Measurements from ENCODE around the gene P3H2.

The P3H2 gene

DNA sequence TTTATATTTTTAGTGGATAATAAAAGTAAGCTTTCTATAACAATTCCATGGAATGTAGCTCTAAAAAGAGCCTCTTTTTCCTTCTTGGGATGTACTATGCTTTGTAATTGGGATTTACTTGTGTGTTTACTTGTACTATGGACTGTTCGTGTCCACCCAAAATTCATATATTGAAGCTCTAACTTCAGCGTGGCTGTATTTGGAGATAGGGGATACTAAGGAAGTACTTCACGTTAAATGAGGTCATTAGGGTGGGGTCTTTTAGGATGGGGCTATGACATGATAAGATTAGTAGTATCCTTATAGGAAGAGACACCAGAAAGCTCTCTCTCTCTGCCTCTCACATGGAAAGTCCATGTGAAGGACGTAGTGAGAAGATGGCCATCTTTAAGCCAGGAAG, 64.9 kb downstream of the P3H2 start:
- DNase-seq = no peak

DNA sequence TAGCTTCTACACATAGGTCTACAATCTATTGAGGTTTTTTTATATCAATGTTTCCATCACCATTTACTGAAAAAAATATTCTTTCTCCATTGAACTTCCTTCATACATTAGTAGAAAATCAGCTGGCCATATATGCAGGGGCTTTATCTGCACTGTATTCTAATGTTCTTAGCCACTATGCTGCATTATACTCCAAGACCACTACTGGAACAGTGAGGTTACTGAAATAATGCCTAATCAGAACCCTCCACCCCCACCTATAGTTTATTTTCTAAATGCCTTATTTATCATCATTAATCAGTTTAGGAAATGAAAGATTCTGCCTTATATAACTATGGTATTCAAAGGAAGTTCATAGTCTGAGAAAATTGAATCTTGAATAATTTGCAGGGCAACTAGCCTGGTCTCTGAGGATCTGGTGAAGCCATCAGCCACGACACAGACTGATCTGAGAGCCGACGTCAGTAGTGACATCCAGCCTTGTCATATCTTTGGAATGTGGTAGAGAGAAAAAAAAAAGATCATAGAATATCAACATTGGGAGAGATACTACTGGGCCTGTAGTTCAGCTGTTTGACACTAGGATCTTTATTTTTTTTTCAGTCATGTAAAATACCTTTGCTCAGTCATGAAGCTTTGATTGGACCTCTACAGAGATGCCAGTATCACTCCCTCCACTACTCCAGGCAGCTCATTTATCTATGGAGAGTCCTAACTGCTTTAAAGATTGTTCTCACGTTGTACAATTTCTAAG, 66.6 kb downstream of the P3H2 start:
- no peak for DNase-seq

DNA sequence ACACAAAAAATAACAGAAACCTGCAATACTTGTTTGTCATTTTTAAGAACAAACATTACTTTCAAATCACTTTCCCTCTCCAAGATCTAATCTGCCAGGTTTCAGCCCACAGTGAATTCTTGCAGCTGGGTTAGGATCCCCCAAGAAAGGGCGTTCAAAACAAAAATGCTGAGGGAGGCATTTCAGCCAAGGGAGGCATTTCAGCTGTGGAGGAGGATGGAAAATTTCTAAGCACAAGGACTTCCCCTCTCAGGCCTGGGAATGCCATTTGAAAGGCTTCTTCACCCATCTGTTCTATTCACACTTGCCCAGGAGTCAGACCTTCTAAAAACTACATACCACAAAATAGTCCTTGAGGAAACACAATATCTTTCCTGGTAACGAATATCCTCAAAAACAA, 69.1 kb downstream of the P3H2 start:
- DNase-seq = no peak

DNA sequence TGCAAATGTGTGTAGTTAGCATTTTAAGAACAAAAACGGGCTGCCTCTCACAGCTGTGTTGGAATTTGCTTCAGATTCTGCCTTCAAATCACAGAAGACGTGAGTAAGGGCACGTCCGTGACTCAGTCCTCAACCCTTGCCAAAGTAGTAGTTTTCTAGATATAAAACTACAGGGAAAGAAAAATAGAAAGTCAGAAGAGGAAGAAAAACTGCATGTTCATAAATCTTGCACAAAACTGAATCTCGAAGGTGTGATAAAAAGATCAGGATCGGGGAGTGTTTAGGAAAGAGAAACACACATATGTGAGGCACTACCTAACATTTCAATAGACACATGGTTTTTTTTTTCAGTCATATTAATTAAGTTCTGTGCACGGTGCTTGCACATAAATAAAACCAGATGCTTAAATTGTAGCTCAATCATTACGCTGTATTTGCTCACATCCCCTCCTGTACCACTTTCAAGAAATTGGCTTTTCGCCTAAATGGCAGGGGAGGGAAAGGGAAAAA, 71.7 kb downstream of the P3H2 start:
- DNase-seq = no peak

DNA sequence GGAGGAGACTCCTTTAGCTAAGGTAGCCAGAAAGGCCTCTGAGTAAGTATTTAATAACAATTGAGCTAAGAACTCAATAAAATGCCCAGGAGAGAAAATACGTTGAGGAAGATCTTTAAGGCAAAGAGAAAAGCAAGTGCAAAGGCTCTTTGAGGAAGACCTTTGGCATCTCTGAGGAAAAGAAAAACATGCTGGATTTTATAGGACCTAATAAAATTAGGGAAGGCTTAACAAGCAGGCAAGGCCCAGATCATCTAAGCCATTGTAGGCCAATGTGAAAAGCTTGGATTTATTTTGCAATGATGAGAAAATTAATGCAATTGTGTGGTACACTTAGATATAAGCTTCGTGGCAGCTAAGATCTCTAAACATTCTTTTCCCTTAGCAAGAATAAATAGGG, 75.7 kb downstream of the P3H2 start:
- DNase-seq = no peak

DNA sequence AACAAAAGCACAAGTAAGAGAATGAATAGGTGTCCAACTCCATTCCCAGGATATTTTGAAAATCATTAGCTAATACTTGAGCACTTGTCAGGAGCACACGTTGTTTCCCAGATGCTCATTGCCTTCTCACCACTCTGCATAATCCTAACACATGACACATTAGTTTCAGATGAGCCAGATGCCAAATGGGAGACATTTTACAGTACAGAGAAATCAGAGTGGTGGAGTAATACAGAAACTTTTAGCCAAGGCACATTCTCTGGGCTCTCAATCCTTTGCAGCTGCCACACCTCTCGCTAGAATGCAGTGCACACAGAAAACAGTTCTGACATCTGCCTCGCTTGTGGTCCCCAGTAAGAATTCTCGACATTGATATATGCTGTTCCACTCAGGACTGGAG, 76.6 kb downstream of the P3H2 start:
- no peak for DNase-seq

DNA sequence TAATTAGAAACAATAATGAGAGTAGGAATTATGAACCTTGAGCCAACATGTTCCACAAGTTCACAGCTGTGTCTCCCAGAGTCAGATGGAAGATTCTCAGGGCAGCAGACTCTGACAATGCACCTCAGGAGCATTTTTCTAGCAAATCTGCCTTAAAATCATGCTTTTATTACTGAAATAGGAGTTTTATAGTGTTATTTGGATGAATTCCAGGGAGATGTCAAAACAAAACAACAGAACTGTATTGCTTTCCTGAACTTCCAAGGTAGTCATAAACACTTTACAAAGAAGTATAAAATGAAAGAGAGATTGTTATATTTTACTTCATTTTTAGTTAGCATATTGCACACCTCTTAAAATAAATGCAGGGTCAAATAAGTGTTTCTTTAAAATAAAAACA, 77.0 kb downstream of the P3H2 start:
- no peak for DNase-seq

DNA sequence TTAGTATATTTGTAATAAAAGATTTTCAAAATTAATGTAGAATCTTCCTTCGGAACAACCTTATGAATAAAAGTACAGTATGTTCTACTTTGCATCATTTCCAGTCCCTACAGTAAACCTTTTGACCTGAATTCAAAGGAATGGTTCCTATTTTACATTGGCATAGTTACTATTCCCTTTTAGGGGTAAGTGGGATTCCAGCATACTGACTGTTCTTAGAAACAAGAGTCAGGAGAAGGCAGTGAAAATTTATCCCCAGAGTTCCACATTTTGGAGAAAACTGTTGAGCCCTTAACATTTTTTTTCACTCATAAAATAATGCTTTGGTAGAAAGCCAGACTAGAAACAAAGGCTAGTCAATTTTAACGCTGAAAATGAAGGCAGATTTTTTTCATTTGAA, 78.1 kb downstream of the P3H2 start:
- DNase-seq = no peak

DNA sequence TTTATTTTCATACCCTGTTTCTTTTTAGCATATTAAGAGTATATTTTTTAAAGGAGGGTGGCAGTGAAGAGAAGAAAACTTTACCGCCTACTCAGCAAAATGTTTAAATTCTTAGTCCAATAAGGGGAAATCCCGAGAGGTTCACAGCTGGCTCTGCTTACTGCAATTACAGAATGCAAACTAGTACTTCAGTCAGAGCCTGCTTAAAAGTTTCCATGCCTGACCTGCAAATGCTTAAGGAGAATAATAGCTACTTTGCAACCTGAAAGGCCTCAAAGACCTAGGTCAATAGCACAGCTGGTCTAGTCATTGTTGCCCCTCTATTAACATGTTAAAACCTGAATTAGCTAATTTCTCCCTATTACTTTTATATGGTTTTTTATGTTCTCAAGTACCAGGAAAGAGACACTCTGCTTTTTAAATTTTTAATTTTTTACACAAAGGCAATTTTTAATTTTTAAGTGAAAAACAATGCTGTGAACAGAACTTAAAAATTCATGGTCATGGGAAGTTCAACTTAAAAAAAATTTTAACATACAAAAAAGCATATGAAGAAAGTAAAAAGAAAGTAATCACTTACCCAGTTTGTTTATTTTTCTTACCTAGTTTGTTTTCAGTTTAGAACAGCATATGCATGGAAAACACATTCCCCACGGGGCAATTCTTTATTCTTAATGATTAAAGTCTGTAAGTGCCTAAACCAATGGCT, 79.2 kb downstream of the P3H2 start:
- DNase-seq = no peak

DNA sequence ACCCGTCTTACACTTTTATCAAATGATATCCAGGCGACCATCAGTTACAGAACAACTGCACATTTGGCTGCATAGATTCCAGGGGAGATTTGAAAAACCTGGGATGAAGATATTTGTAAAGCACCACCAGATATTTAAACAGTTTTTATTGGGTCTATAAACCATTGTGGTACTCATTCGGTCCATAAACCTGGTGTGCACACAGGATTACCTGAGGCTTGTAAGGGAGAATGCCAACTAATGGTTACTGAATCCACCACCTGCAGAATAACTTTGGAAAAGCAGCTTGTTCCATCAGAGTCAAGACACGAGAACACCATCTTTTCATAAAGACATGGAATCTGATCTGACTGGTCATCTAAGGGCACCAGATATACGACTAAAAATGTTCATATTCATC, 80.6 kb downstream of the P3H2 start:
- DNase-seq = no peak

DNA sequence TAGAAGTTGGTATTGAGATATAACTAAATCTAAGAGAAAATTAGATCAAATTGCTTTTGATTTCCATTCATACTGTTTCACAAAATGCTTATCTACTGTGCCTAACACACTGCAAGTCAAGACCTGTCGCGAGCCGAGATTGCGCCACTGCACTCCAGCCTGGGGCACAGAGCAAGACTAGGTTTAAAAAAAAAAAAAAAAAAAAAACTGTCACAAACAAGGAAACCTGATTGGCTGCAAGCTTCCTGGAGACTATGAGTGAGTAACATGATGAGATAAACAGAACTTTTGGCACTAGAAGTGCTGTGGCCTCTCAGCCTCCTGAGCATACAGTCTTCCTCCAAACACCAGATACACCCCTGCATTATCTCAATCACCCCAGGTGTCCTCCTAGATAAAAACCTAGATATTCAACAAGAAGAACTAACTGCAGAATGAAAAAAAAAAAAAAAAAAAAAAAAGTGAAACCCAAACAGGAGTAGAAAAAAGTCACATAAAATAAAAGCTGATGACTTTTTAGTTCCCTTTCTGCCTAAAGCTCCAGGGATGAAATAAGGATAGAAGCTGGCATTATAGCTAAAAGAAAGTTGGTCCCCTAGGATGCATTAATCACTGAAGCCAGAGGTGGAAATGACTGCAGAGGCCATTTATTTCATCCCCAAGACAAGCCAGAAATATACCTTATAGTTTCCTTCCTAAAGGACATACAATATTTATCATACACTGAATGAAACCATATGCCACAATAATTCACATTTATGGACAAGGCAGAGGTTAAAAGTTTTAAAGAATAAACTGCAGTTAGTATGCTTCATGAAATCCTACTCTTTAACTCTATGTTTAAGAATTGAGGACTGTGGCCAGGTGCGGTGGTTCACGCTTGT, 82.4 kb downstream of the P3H2 start:
- no peak for DNase-seq

DNA sequence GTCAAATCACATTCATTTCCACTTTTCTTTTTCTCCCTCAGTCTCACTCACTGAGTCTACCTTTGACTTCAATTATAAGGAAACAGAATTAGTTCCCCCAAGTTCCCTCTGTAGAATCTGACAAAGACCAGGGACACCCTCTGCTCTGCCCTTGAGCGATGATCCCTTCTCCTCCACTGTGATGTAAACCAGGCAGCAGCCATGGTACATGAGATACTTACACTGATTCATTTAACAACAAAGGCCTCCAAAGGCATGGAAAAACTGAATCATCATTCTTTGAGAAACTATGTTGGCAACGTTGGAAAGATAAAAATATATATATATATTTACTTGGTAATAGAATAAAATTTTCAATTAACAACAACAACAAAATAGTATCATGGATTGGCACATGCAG, 84.1 kb downstream of the P3H2 start:
- no peak for DNase-seq

DNA sequence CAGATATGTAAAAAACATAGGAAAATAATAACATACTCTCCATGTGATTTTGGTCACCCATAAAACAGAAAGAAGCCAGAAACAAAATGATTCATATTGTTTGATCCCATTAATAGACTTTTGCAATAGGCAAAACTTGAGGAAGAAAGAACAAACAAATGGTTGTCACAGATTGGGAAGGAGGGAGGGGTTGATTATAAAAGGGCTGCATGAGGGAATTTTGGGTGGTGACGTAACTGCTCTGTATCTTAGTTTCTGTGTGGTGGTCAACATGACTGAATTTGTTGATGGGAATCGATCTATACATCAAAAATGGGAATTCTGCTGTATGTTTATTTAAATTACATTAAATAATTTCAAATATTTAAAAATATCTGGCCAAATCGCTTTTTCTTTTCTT, 86.3 kb downstream of the P3H2 start:
- no peak for DNase-seq

DNA sequence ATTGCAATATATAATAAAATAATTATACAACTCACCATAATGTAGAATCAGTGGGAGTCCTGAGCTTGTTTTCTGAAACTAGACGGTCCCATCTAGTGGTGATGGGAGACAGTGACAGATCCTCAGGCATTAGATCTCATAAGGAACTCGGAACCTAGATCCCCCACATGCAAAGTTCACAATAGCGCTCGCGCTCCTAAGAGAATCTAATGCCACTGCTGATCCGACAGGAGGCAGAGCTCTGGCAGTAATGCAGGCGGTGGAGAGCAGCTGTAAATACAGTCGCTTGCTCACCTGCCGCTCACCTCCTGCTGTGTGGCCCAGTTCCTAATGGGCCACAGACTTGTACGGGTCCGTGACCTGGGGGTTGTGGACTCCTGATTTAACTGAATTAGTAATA, 87.8 kb downstream of the P3H2 start:
- DNase-seq = no peak

DNA sequence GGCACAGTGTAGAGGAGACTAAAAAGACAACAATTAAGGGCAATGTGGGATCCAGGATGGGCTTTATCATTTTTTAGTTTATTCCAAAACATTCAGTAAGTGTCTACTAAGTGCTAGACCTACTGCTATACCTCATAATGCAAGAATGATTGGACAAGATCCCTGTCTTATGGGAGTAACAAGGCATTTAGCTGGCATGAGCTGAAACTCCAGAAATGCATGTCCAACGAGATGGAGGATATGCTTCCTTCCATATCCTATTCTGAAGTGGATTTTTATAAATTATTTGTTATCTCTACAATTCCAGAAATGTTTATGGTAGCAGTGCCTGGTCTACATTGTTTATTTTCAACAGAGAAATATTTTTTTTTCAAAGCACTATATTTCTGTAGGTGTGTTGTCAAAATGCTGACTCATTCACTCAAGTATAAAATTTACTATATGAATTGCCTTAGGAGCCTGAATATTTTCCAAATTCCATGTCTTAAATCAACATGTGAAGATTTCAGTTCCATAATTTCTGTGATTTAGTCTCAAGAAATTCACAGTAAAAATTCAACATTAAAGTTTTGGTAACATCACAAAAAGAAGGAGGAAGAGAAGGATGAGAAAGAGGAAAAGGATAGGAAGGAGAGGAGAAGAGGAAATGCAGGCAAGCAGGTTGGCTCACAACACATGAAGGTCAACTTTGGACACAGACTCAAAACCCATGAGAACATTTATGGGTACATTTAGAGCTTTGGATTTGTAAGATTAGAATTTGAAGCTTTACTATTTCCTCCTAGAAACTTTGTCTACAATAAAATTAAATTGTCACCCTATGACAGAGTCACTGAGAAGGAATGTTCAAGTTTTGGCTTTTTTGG, 88.6 kb downstream of the P3H2 start:
- no peak for DNase-seq

DNA sequence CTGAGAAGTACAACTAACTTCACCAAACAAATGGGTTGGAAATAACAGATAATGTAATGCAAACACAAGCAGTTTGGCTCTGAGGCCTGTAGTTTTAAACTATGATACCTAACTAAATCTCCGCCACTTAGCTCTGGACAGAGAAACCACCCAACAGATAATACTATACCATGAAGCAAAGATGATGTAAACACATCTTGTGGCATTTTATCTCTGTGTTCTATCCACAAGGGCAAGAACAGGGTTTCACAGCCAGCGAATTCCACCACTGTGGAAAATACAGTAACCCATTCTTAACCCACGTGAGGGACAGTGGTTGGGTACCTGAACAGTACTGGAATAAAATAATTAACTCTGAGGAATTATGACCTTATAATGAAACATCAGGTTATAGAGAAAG, 93.6 kb downstream of the P3H2 start:
- no peak for DNase-seq

DNA sequence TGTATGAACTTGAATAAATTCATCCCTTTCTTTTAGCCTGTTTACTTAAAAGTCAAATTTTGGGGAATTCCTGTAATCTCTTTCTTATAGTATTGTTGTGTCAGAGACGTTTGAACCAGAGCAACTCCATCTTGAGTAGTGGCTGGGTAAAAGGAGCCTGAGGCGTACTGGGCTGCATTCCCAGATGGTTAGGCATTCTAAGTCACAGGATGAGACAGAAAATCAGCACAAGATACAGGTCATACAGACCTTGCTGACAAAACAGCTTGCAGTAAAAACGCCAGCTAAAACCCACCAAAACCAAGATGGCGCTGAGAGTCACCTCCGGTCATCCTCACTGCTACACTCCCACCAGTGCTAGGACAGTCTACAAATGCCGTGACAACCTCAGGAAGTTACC, 94.5 kb downstream of the P3H2 start:
- no peak for DNase-seq

DNA sequence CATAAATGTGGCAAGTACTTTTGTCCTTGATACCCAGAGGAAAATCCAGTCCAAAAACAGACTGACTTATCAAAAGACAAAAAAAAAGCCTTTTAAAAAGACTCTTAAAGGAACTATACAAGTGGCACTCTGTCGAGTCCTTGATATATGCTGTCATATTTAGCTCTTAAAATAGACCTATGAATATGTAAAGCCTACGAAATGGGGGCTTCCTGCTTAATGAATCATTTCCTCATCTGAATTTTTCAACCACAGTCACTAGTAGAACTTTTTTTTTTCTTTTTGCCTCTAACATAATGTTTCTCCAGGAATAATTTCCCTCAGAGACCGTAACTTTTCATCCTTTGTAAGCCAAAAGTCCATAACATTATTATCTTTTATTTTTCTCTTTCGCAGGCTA, 95.8 kb downstream of the P3H2 start:
- DNase-seq = no peak

DNA sequence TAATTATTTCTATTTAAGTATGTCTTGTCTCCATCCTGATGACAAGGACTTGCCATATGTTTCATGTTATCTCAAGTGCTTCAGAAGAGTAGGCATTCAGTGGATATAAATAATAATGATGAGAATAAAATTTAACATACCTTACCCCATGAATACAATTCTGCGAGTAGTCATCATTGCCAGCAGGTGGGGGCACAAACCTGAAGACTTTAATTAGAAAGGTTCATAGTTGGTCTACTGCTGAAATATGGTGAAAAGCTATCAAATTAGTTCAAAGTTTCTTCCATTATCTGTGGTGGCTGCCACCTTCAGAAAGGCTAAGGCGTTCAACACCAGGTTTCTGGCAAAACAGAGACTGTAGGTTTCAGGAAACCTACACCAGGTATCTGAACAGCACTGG, 100.9 kb downstream of the P3H2 start:
- DNase-seq = no peak

DNA sequence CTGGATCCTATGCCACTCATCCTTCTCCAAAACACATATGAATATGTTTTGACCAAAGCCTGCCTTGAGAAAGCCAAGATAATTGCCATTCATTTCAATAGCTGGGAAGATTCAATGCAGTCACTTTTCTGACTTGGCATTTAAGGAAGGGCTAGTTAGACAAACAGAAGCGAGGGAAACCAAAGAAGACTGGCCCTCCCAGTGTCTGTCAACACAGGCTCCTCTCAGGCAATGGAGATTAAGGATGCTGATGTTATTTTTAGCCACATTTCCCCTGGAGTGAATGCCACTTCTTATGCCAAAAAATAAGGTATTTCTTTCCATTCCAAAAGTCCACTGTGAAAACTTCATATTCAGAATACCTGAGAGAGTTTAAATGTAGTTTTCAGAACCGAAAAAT, 101.7 kb downstream of the P3H2 start:
- DNase-seq = no peak

DNA sequence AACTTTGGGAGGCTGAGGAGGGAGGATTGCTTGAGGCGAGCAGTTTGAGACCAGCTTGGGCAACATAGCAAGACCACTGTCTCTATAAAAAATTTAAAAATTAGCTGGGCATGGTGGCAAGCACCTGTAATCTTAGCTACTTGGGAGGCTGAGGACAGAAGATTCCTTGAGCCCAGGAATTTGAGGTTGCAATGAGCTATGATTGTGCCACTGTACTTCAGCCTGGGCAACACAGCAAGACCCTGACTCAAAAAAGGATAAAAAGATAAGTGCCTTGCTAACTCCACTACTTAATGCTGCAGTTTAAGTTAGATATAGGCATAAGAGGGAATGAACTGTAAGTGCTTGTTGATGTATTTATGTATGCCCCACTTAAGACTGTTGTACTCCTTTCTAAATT, 102.2 kb downstream of the P3H2 start:
- no peak for DNase-seq
